Measurements from ENCODE around the gene CHRNA7. TPM values are rescaled to one million over a fixed set of nuclear protein-coding genes. Genes with fewer than 3 reads are reported as not detected.
"Not testable (repeated sequence)": the region's sequence is repeated elsewhere in the genome, so short reads cannot be mapped to it uniquely, and the experiment has no call there.

CHRNA7 gene
- total RNA-seq, 2 donors from 2014 or later, result 3.7 to 9.3 TPM

GRCh38 chr15:32132859-32133258 lies 102.5 kb downstream of the CHRNA7 start:
- Histone ChIP-seq H3K4me1 (replicated peaks) (no peaks in the 10 kb centered on the region), H3K27me3 (replicated peaks; ENCODE audit: insufficient read depth) (peaks cover 2% of the 10 kb centered on the region), H3K36me3 (no peaks in the 10 kb centered on the region), H3K4me3 (no peak overlapping the region), H3K9me3 (no peaks in the 10 kb centered on the region), H3K27ac (no peak overlapping the region)
- DNase-seq (ENCODE audit: low spot score), result no peak
- intact Hi-C loops (cut with DNase I), result no loop called here
- no peak for TF ChIP-seq POLR2AphosphoS5 (IDR thresholded peaks at IDR 0.05)
- no peak for TF ChIP-seq POLR2A (IDR thresholded peaks at IDR 0.05)
- no peak for TF ChIP-seq CTCF (IDR thresholded peaks at IDR 0.05)
- 35% methylated on average over 2 of the region's 2 CpGs for WGBS

- no peak for DNase-seq (ENCODE audit: low spot score)
- H3K4me3 ChIP-seq, result no peak overlapping the region
- WGBS, result 67% methylated on average over 5 of the region's 5 CpGs
- H3K4me1 ChIP-seq (replicated peaks), result no peaks in the 10 kb centered on the region
- TF ChIP-seq POLR2AphosphoS5 (IDR thresholded peaks at IDR 0.05), result no peak
- no peak for TF ChIP-seq CTCF (IDR thresholded peaks at IDR 0.05)
- no peak for TF ChIP-seq POLR2A (IDR thresholded peaks at IDR 0.05)
- H3K9me3 ChIP-seq, result no peaks in the 10 kb centered on the region
- no peaks in the 10 kb centered on the region for H3K36me3 ChIP-seq
- H3K27ac ChIP-seq, result no peak overlapping the region
- H3K27me3 ChIP-seq (replicated peaks; ENCODE audit: insufficient read depth), result peaks cover 2% of the 10 kb centered on the region
- intact Hi-C loops (cut with DNase I), result no loop called here
Measured at GRCh38 chr15:32134842-32135241, 104.5 kb downstream of the CHRNA7 start.

DNA sequence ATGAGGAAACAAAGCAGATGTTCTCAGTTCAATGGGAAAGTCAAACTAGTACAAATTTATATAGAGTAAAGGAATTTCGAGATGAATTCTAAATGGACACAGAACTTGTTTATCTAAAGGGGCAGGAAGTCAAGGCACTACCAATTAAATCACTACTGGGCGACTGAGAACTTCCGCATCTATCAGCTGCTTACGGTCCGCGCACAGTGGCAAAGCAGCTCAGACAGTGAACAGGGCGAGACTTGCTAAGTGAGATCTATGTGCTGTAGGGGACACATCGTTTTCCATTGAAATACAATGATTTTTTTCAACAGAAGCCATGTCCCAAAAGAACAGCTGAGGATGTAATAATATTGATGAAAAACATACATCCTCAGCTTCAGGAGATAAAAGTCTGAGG lies 105.0 kb downstream of the CHRNA7 start:
- TF ChIP-seq POLR2AphosphoS5 (IDR thresholded peaks at IDR 0.05), result no peak
- TF ChIP-seq POLR2A (IDR thresholded peaks at IDR 0.05), result no peak
- TF ChIP-seq CTCF (IDR thresholded peaks at IDR 0.05), result no peak
- H3K9me3 ChIP-seq, result no peaks in the 10 kb centered on the region
- WGBS, result 69% methylated on average over 8 of the region's 8 CpGs
- H3K36me3 ChIP-seq, result no peaks in the 10 kb centered on the region
- no peak overlapping the region for H3K4me3 ChIP-seq
- H3K27me3 ChIP-seq (replicated peaks; ENCODE audit: insufficient read depth), result peaks cover 2% of the 10 kb centered on the region
- H3K4me1 ChIP-seq (replicated peaks), result no peaks in the 10 kb centered on the region
- no peak for DNase-seq (ENCODE audit: low spot score)
- intact Hi-C loops (cut with DNase I), result no loop called here
- H3K27ac ChIP-seq, result no peak overlapping the region

- WGBS, result 87% methylated on average over 10 of the region's 10 CpGs
Measured at GRCh38 chr15:32145512-32145911, 115.2 kb downstream of the CHRNA7 start.

DNA sequence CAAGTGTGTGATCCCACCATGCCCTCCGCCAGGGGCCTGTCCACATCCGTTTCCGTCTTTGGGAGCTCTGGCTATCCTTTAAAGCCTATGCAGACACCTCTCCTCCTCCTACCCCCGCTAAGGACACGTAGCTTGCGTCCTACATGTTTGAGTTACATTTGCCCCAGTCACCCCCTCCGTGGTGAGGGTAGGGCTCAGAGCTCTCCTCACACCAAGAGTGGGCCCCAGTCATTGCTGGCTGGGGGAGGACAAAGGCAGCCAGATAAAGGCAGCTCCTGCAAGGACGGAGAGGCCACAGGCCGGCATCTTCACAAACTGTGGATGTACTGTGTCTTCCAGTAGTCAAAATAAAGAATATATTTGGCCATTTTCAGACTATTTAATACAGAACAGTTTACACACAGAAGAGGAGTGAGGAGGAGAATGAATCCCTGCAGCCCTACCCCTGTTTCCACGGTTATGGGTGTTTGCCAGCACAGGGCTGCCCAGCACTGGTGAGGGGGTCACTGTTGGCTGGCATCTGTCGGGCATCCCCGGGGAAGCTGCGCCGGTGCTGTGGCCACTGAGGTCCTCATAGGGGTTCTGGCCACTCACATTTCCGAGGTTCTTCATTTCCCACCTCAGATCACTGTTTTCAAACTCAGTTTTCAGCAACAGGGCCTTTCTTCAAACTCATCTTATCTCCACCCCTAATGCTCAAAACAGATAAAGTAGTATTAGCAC lies 118.7 kb downstream of the CHRNA7 start:
- no peaks in the 10 kb centered on the region for H3K4me1 ChIP-seq (replicated peaks)
- WGBS, result 85% methylated on average over 15 of the region's 15 CpGs
- DNase-seq (ENCODE audit: low spot score), result no peak
- H3K4me3 ChIP-seq, result no peak overlapping the region
- intact Hi-C loops (cut with DNase I), result no loop called here
- H3K36me3 ChIP-seq, result no peaks in the 10 kb centered on the region
- H3K27ac ChIP-seq, result no peak overlapping the region
- TF ChIP-seq CTCF (IDR thresholded peaks at IDR 0.05) (no peak), POLR2A (IDR thresholded peaks at IDR 0.05) (no peak), POLR2AphosphoS5 (IDR thresholded peaks at IDR 0.05) (no peak)
- H3K9me3 ChIP-seq, result no peaks in the 10 kb centered on the region
- no peaks in the 10 kb centered on the region for H3K27me3 ChIP-seq (replicated peaks; ENCODE audit: insufficient read depth)

More at GRCh38 chr15:32145512-32145911, 115.2 kb downstream of the CHRNA7 start:
- H3K4me3 ChIP-seq; DNase-seq (ENCODE audit: low spot score); H3K27ac ChIP-seq; H3K9me3 ChIP-seq; H3K27me3 ChIP-seq (replicated peaks; ENCODE audit: insufficient read depth); H3K4me1 ChIP-seq (replicated peaks); H3K36me3 ChIP-seq; intact Hi-C loops (cut with DNase I): not testable (repeated sequence)
